Smooth muscle cell (in vitro differentiated cells): ENCODE results near the gene TRIM10. TPM values are rescaled to one million over a fixed set of nuclear protein-coding genes. Genes with fewer than 3 reads are reported as not detected.

Source experiments
- DNase-seq: peaks from one replicate; lab custom pipeline; 2025; ENCODE audit not compliant: unreplicated experiment; lab: John Stamatoyannopoulos, UW
- H2AFZ ChIP-seq: fragments of 200-600 bp; sonication (generic); 2 replicates; pipeline ENCODE4 v1.6.0; 2016; ENCODE audit warnings: antibody characterized with exemption, low read depth, mild to moderate bottlenecking
- H3F3A ChIP-seq: fragments of 200-600 bp; sonication (generic); 2 replicates; pipeline ENCODE4 v1.6.0; 2017; ENCODE audit warnings: antibody characterized with exemption, low read depth
- H3K27ac ChIP-seq: fragments of 200-600 bp; sonication (generic); 2 replicates; pipeline ENCODE4 v1.5.1; 2016; ENCODE audit warnings: low read depth, mild to moderate bottlenecking
- H3K27me3 ChIP-seq: fragments of 200-600 bp; sonication (generic); 2 replicates; pipeline ENCODE4 v1.6.1; 2016; ENCODE audit warnings: low read depth, mild to moderate bottlenecking
- H3K36me3 ChIP-seq: fragments of 200-600 bp; sonication (generic); 2 replicates; pipeline ENCODE4 v1.5.1; 2016; ENCODE audit warnings: low read depth
- H3K4me1 ChIP-seq: fragments of 200-600 bp; sonication (generic); 2 replicates; pipeline ENCODE4 v1.5.1; 2016; ENCODE audit warnings: low read depth
- H3K4me2 ChIP-seq: fragments of 200-600 bp; sonication (generic); 2 replicates; pipeline ENCODE4 v1.6.0; 2016; ENCODE audit warnings: mild to moderate bottlenecking
- H3K4me3 ChIP-seq: fragments of 200-600 bp; sonication (generic); 2 replicates; pipeline ENCODE4 v1.5.1; 2016; ENCODE audit warnings: mild to moderate bottlenecking
- H3K79me2 ChIP-seq: fragments of 200-600 bp; sonication (generic); 2 replicates; pipeline ENCODE4 v1.6.0; 2016; ENCODE audit warnings: low read depth, mild to moderate bottlenecking
- H3K9ac ChIP-seq: fragments of 200-600 bp; sonication (generic); 2 replicates; pipeline ENCODE4 v1.6.0; 2016; ENCODE audit warnings: low read depth
- H3K9me3 ChIP-seq: fragments of 200-600 bp; sonication (generic); replicated peaks from 2 replicates; pipeline ENCODE4 v1.5.1; 2016; ENCODE audit warnings: low read depth
- H4K20me1 ChIP-seq: fragments of 200-600 bp; sonication (generic); 2 replicates; pipeline ENCODE4 v1.6.0; 2016; ENCODE audit warnings: low read depth
- CTCF ChIP-seq: fragments of 200-600 bp; sonication (generic); IDR thresholded peaks from 2 replicates; pipeline ENCODE4 v1.5.1; 2017; ENCODE audit warnings: borderline replicate concordance, mild to moderate bottlenecking, antibody characterized with exemption; ENCODE audit not compliant: insufficient read depth, poor library complexity, severe bottlenecking
- WGBS: methylation state at CpG from one replicate; pipeline ENCODE4 v1.1.7; 2016; ENCODE audit warnings: low lambda C conversion rate; 5-methylcytosine and 5-hydroxymethylcytosine counted together
- polyA plus RNA-seq: library from polyadenylated mRNA; unstranded; fragments of >200 nt; fragmentation: Nextera tagmentation; extraction: Ambion mirVana; gene quantifications from 2 replicates; pipeline ENCODE4 v1.2.1, GENCODE V29; 2016
- total RNA-seq: library from RNA; depleted of rRNA; stranded (reverse); fragments of >200 nt; gene quantifications from 2 replicates; pipeline ENCODE4 v1.2.3, GENCODE V29; 2014

The TRIM10 gene
- total and polyA plus RNA-seq, 2 experiments from 2014 or later, result not detected

DNA sequence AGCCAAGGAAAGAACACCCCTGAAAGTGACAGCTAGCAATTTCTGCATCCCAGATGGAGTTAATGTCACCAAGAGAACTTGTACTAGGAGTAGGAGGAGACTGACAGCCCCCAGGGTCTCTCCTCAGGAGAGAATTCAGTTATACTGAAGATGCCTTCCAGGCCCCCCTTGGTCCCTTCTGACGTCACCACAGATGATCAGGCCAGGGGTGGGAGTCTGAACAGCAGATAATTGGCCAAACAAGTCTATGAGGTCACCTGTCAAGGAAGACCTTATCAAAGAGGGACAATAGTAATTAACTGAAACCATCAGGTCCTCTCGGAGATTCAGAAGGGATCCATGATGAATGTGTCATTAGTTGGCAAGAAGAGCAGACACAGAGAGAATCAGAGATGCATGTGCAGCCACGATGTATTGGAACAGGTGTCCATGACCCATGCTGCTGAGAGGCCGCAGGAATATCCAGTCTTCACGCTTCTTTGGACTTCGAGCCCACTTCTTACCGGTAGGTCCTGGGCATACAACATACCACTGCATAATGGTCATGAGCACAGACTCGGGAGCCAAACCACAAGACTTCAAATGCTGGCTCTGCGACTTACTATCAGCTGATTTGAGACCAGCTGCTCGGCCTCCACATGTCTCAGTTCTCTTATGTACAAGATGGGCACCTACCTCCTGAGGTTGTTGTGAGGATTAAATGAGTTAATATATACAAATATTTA lies 10.2 kb downstream of the TRIM10 start:
- H3K9me3 ChIP-seq, result no peaks in the 10 kb centered on the region
- no peaks in the 10 kb centered on the region for H4K20me1 ChIP-seq
- no peak overlapping the region for H2AFZ ChIP-seq
- DNase-seq, result no peak
- H3K4me3 ChIP-seq, result no peak overlapping the region
- no peak overlapping the region for H3K4me2 ChIP-seq
- H3K9ac ChIP-seq, result no peak overlapping the region
- no peaks in the 10 kb centered on the region for H3K79me2 ChIP-seq
- H3K36me3 ChIP-seq, result no peaks in the 10 kb centered on the region
- 84% methylated on average over 10 of the region's 10 CpGs for WGBS
- no peak for TF ChIP-seq CTCF
- H3K4me1 ChIP-seq, result no peaks in the 10 kb centered on the region
- H3F3A ChIP-seq, result no peaks in the 10 kb centered on the region
- H3K27me3 ChIP-seq, result peaks cover 31% of the 10 kb centered on the region
- no peak overlapping the region for H3K27ac ChIP-seq

- no peaks in the 10 kb centered on the region for H3K9me3 ChIP-seq
- H3K79me2 ChIP-seq, result no peaks in the 10 kb centered on the region
- no peak overlapping the region for H3K4me3 ChIP-seq
- H3K36me3 ChIP-seq, result no peaks in the 10 kb centered on the region
- no peak overlapping the region for H3K4me2 ChIP-seq
- H3K27me3 ChIP-seq, result peaks cover 40% of the 10 kb centered on the region
- no peaks in the 10 kb centered on the region for H3K4me1 ChIP-seq
- H3K9ac ChIP-seq, result no peak overlapping the region
- TF ChIP-seq CTCF, result no peak
- no peak for DNase-seq
- H3F3A ChIP-seq, result no peaks in the 10 kb centered on the region
- H2AFZ ChIP-seq, result no peak overlapping the region
- WGBS, result 74% methylated on average over 7 of the region's 7 CpGs
- H3K27ac ChIP-seq, result no peak overlapping the region
- H4K20me1 ChIP-seq, result no peaks in the 10 kb centered on the region
Observed at GRCh38 chr6:30149858-30150550, 11.0 kb downstream of the TRIM10 start.

GRCh38 chr6:30149234-30149633 lies 11.8 kb downstream of the TRIM10 start:
- no peak overlapping the region for H3K27ac ChIP-seq
- no peaks in the 10 kb centered on the region for H3K36me3 ChIP-seq
- 61% methylated on average over 3 of the region's 3 CpGs for WGBS
- no peaks in the 10 kb centered on the region for H3K9me3 ChIP-seq
- no peaks in the 10 kb centered on the region for H4K20me1 ChIP-seq
- H3K79me2 ChIP-seq, result no peaks in the 10 kb centered on the region
- no peaks in the 10 kb centered on the region for H3F3A ChIP-seq
- H2AFZ ChIP-seq, result no peak overlapping the region
- H3K27me3 ChIP-seq, result peaks cover 46% of the 10 kb centered on the region
- H3K4me2 ChIP-seq, result no peak overlapping the region
- no peak for TF ChIP-seq CTCF
- no peaks in the 10 kb centered on the region for H3K4me1 ChIP-seq
- H3K4me3 ChIP-seq, result no peak overlapping the region
- H3K9ac ChIP-seq, result no peak overlapping the region
- no peak for DNase-seq
